ENCODE results near the gene XK.
"Not testable (repeated sequence)": the region's sequence is repeated elsewhere in the genome, so short reads cannot be mapped to it uniquely, and the experiment has no call there.

Gene XK

DNA sequence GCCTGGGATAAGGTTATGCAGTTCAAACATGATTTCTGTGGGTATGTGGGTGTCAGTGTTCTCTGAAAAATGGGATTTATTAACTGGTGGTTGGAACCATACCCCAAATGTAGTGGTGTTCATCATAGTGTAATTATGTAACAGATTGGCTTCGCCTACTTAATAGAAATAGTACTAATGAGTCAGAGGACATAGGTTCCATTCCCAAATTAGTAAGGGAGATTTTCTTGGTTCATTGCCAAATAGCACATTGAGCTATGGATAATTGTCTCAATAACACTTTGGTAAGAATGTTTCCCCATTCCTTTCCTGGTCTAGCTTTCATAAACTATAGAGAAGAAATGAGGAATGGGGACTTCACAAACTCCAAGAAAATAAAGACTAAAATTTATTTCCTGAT, 73.8 kb downstream of the XK start:
- no peak for DNase-seq

- no peak for DNase-seq
Measured at GRCh38 chrX:37759878-37760418, 74.4 kb downstream of the XK start.

GRCh38 chrX:37763400-37763799, 77.8 kb downstream of the XK start:
- DNase-seq = no peak

DNA sequence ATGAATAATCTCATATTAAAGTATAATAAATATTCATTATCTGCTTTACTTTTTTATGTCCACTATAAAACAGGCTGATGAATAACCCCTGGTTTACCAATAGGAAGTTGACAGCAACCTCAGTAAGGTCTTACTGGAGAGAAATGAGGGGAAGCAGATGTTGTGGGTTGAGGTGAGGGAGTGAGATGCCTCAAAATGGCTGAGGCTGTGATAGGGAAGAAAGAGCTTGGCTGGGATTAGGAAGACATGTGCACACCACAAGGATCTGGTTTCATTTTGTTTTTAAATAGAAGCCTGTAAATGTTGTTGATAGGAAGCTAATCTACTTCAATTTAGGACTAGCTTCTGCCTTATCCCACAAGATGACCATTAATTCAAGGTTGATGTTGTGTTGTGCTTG, 79.9 kb downstream of the XK start:
- no peak for DNase-seq

DNA sequence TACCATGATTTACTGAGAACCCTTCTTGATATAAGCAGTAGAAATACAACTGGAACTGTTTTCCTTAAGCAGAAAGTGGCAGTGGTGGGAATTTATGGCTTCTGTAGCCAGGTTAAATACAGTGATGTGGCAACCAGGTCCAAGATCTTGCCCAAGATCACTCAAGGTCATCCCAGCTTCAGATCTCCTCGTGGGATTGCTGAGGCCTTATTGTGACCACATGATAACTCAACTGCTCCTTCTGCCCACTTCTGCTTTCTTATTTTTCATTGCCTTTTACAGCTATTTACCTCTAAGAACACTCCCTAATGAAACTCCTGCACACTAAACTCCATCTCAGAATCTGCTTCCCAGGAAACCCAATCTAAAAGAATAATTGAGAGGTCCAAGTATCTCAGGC, 81.8 kb downstream of the XK start:
- DNase-seq = no peak

DNA sequence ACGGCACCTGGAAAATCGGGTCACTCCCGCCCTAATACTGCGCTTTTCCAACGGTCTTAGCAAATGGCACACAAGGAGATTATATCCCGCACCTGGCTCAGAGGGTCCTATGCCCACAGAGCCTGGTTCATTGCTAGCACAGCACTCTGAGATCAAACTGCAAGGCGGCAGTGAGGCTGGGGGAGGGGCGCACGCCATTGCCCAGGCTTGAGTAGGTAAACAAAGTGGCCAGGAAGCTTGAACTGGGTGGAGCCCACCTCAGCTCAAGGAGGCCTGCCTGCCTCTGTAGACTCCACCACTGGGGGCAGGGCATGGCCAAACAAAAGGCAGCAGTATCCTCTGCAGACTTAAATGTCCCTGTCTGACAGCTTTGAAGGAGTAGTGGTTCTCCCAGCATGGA, 83.3 kb downstream of the XK start:
- DNase-seq = not testable (repeated sequence)

DNA sequence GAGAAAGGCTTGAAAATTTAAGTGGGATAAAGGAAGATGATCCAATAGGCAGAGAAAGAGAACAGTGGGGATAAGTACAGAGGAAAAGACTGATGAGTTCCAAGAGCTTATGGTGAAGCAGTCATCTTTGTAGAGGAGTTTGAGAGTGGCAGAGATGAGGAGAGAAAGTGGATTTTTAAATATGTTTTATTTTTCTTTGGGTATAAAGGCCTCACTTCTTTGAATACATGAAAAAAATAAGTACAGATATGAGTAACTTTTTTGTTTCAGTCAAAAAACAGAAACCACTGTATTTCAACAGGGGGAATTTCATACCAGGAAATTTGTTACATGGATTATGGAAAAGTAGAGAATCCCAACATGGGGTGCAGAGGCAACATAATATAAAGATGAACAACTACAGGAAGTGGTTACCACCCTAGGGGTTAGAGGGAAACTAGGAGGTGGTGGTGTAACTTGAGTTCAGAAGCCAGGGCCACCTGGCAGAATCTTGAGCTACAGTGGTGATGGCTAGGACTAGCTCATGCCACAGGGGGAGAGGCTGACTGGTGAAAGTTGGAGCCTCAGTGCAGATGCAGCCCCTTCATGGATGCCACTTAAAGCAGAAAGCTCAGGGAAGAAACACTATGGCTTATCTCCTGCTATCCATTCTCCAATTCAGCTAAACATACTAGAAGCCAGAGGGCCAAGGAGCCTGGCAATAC, 90.8 kb downstream of the XK start:
- DNase-seq = no peak

DNA sequence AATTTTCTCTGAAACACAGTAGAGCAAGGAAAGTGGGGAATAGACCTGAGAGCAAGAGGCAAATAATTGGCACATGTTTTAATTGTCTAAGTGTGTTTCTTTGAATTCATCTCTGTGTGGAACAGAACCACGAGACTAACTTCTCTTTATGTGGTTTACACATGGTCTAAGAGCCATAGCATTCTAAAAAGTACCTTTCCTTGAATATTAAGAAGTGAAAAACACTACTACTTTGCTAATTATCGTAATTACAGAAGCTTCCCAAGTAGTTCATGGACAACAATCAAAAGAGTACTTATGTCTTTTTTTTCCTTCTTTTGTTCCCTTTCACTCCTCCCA, 91.4 kb downstream of the XK start:
- DNase-seq = no peak

GRCh38 chrX:37779857-37780256, 94.3 kb downstream of the XK start, which contains the start of gene CYBB:
CYBB (plus strand) TSS chrX:37780059; CDS start chrX:37780078, 19 bp downstream.
- no peak for DNase-seq

- DNase-seq = no peak
Measured at GRCh38 chrX:37781081-37781480, 95.5 kb downstream of the XK start.

Measured in NCI-H510A (cell line).